Ovary (tissue), 3 donors: ENCODE measurements around the gene RGS5.

ENCODE experiments used
- EP300 ChIP-seq: sonication (generic); formaldehyde crosslinking; IDR thresholded peaks from one replicate; pipeline ENCODE4 v1.6.1; 2017; ENCODE audit warnings: antibody characterized with exemption
- POLR2A ChIP-seq: fragments of 450-650 bp; IDR thresholded peaks from one replicate; pipeline ENCODE4 v1.6.1; 2017; ENCODE audit warnings: antibody characterized with exemption, mild to moderate bottlenecking, moderate library complexity
- TF ChIP-seq, protein P1 (sequence below), 3 donors: fragments of 450-650 bp in 2 of 3; fragments of 200-600 bp in 1 of 3; IDR thresholded peaks; one replicate each; pipeline versions ENCODE4 v1.5.1 to v1.8.0; 2016 to 2022; ENCODE audit warnings: antibody characterized with exemption in 3 of 3, mild to moderate bottlenecking in 1 of 3
- donor health status: DM: no; HTN: no; CAD: no.

DNA sequence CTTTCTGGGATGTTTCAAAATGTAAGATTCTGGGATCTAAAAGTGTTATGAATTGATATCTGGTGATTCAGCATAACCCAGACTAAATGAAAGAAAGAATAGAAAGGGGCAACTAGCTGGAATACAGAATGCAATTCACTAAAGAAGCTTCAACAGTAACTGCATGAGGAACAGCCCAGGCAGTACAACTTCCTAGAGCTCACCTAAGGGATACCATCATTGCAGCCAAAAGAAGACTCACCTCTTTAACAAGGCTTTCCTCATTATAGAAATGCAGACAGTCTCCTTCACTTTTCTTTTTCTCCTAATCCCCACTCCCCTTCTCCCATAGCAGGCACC is 6.3 kb downstream of the RGS5 start:
- TF ChIP-seq POLR2A (no peak), EP300 (no peak)
- TF ChIP-seq, protein P1, sequence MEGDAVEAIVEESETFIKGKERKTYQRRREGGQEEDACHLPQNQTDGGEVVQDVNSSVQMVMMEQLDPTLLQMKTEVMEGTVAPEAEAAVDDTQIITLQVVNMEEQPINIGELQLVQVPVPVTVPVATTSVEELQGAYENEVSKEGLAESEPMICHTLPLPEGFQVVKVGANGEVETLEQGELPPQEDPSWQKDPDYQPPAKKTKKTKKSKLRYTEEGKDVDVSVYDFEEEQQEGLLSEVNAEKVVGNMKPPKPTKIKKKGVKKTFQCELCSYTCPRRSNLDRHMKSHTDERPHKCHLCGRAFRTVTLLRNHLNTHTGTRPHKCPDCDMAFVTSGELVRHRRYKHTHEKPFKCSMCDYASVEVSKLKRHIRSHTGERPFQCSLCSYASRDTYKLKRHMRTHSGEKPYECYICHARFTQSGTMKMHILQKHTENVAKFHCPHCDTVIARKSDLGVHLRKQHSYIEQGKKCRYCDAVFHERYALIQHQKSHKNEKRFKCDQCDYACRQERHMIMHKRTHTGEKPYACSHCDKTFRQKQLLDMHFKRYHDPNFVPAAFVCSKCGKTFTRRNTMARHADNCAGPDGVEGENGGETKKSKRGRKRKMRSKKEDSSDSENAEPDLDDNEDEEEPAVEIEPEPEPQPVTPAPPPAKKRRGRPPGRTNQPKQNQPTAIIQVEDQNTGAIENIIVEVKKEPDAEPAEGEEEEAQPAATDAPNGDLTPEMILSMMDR (IDR thresholded peaks at IDR 0.05), result no peak
